CD4-positive, alpha-beta T cell treated with Interleukin-15 for 4 hours (primary cell): Measurements from ENCODE around the gene SCIN.
A peak's percentile ranks its signal among the peaks of the same experiment; 100 is the strongest.
"Not testable (repeated sequence)": the region's sequence is repeated elsewhere in the genome, so short reads cannot be mapped to it uniquely, and the experiment has no call there.

Source experiments
- DNase-seq: peaks from one replicate; pipeline ENCODE4 v3.0.0-alpha.2; 2020; ENCODE audit warnings: low spot score

Gene SCIN

GRCh38 chr7:12619461-12620069 lies 49.0 kb downstream of the SCIN start:
- DNase-seq = no peak

- DNase-seq = no peak
Measured at GRCh38 chr7:12620371-12620770, 49.9 kb downstream of the SCIN start.

- DNase-seq = no peak
Measured at GRCh38 chr7:12623223-12623622, 52.7 kb downstream of the SCIN start.

- DNase-seq = no peak
Measured at GRCh38 chr7:12623885-12624498, 53.5 kb downstream of the SCIN start.

GRCh38 chr7:12625836-12626235 lies 55.3 kb downstream of the SCIN start:
- no peak for DNase-seq

GRCh38 chr7:12629816-12630512 lies 59.4 kb downstream of the SCIN start:
- DNase-seq = no peak

- DNase-seq = no peak
Measured at GRCh38 chr7:12630513-12630819, 59.9 kb downstream of the SCIN start.

GRCh38 chr7:12633582-12633981 lies 63.1 kb downstream of the SCIN start:
- DNase-seq = no peak

GRCh38 chr7:12635830-12636229 lies 65.3 kb downstream of the SCIN start:
- DNase-seq = peak; percentile 20

GRCh38 chr7:12637328-12637727 lies 66.8 kb downstream of the SCIN start:
- no peak for DNase-seq

GRCh38 chr7:12637819-12638592 lies 67.5 kb downstream of the SCIN start:
- DNase-seq = no peak

GRCh38 chr7:12638851-12639456 lies 68.4 kb downstream of the SCIN start:
- DNase-seq = peak; percentile 63

GRCh38 chr7:12640299-12641096 lies 70.0 kb downstream of the SCIN start:
- no peak for DNase-seq

- no peak for DNase-seq
Measured at GRCh38 chr7:12641196-12641595, 70.7 kb downstream of the SCIN start.

GRCh38 chr7:12642508-12642907 lies 72.0 kb downstream of the SCIN start:
- no peak for DNase-seq

GRCh38 chr7:12643001-12643643 lies 72.6 kb downstream of the SCIN start:
- DNase-seq = no peak

- no peak for DNase-seq
Measured at GRCh38 chr7:12643644-12644043, 73.1 kb downstream of the SCIN start.

- not testable (repeated sequence) for DNase-seq
Measured at GRCh38 chr7:12645212-12645611, 74.7 kb downstream of the SCIN start.

- no peak for DNase-seq
Measured at GRCh38 chr7:12646139-12646538, 75.6 kb downstream of the SCIN start.

- DNase-seq = no peak
Measured at GRCh38 chr7:12647364-12648219, 77.1 kb downstream of the SCIN start.
